Gastrocnemius medialis (tissue), 4 donors: ENCODE data around the gene LRCH4.

ENCODE experiments used
- CTCF ChIP-seq, 5 experiments: fragments of 450-650 bp in 3 of 5; fragments of 200-600 bp in 2 of 5; sonication (generic) in 2 of 5; IDR thresholded peaks in 4 of 5; conservative IDR thresholded peaks in 1 of 5; 1 replicate in 4 of 5; 2 replicates in 1 of 5; pipeline ENCODE4 v1.5.1; 2016 to 2019; ENCODE audit warnings: antibody characterized with exemption in 5 of 5, mild to moderate bottlenecking in 3 of 5, moderate library complexity in 3 of 5
- POLR2A ChIP-seq, 2 donors: fragments of 450-650 bp; IDR thresholded peaks; one replicate each; pipeline ENCODE4 v1.6.1; 2017; ENCODE audit warnings: antibody characterized with exemption in 2 of 2, mild to moderate bottlenecking in 2 of 2, moderate library complexity in 2 of 2

GRCh38 chr7:100626530-100627237, 40.8 kb upstream of the LRCH4 start:
- TF ChIP-seq CTCF (IDR thresholded peaks at IDR 0.05 in 4 of 5, conservative IDR thresholded peaks at IDR 0.05 in 1 of 5) (no peak), POLR2A (IDR thresholded peaks at IDR 0.05) (no peak)
